NCI-H446 (cell line): ENCODE data around the gene PDGFRB.

Source experiments
- DNase-seq, 2 experiments: peaks; one replicate each; lab custom pipeline; 2025; lab: John Stamatoyannopoulos, UW

PDGFRB gene

GRCh38 chr5:150144879-150145278, 10.8 kb downstream of the PDGFRB start:
- no peak for DNase-seq

GRCh38 chr5:150144246-150144801, 11.3 kb downstream of the PDGFRB start:
- DNase-seq = no peak

GRCh38 chr5:150143350-150144245, 12.0 kb downstream of the PDGFRB start:
- peak in 1 of 2 experiments; percentile 43 for DNase-seq

- DNase-seq = no peak
Observed at GRCh38 chr5:150142959-150143349, 12.7 kb downstream of the PDGFRB start.

- no peak for DNase-seq
Observed at GRCh38 chr5:150142185-150142958, 13.3 kb downstream of the PDGFRB start.

- no peak for DNase-seq
Observed at GRCh38 chr5:150141544-150142184, 14.0 kb downstream of the PDGFRB start.

GRCh38 chr5:150140830-150141229, 14.8 kb downstream of the PDGFRB start:
- no peak for DNase-seq

GRCh38 chr5:150139334-150139733, 16.3 kb downstream of the PDGFRB start:
- DNase-seq = no peak

- DNase-seq = peak in 1 of 2 experiments; percentile 49
Observed at GRCh38 chr5:150138551-150139265, 16.9 kb downstream of the PDGFRB start.

- DNase-seq = no peak
Observed at GRCh38 chr5:150137997-150138396, 17.6 kb downstream of the PDGFRB start.

- DNase-seq = no peak
Observed at GRCh38 chr5:150137168-150137957, 18.3 kb downstream of the PDGFRB start.

GRCh38 chr5:150136305-150137167, 19.1 kb downstream of the PDGFRB start:
- DNase-seq = no peak

GRCh38 chr5:150135557-150136304, 19.9 kb downstream of the PDGFRB start:
- no peak for DNase-seq

GRCh38 chr5:150134198-150134588, 21.5 kb downstream of the PDGFRB start:
- DNase-seq = no peak

- no peak for DNase-seq
Observed at GRCh38 chr5:150133581-150134197, 22.0 kb downstream of the PDGFRB start.

GRCh38 chr5:150132740-150133139, 22.9 kb downstream of the PDGFRB start:
- DNase-seq = no peak

- no peak for DNase-seq
Observed at GRCh38 chr5:150131978-150132694, 23.5 kb downstream of the PDGFRB start.

- no peak for DNase-seq
Observed at GRCh38 chr5:150131461-150131860, 24.2 kb downstream of the PDGFRB start.
